Nephron (organoid): ENCODE data around the gene ZNF672.

Source experiments
- H3K27ac Mint-ChIP-seq, 3 experiments: 2 replicates each; pipeline ENCODE4 v1.8.0; 2020; ENCODE audit warnings: mixed read lengths in 3 of 3, mild to moderate bottlenecking in 2 of 3, moderate library complexity in 1 of 3
- H3K27me3 Mint-ChIP-seq: 2 replicates; pipeline ENCODE4 v1.8.0; 2021; ENCODE audit warnings: low read depth, mild to moderate bottlenecking, moderate library complexity, mixed read lengths
- H3K36me3 Mint-ChIP-seq: 2 replicates; pipeline ENCODE4 v1.8.0; 2020; ENCODE audit warnings: low read depth, mixed read lengths
- H3K4me1 Mint-ChIP-seq: 2 replicates; pipeline ENCODE4 v1.8.0; 2020; ENCODE audit warnings: mixed read lengths
- H3K4me3 Mint-ChIP-seq, 3 experiments: 2 replicates each; pipeline ENCODE4 v1.8.0; 2020; ENCODE audit warnings: mild to moderate bottlenecking in 3 of 3, mixed read lengths in 3 of 3, moderate library complexity in 2 of 3
- H3K9me3 Mint-ChIP-seq: 2 replicates; pipeline ENCODE4 v1.8.0; 2020; ENCODE audit warnings: mixed read lengths
- CTCF ChIP-seq, 3 experiments: fragments of 200-600 bp; sonication (generic); IDR thresholded peaks; one replicate each; pipeline ENCODE4 v1.5.0; 2021; ENCODE audit warnings: antibody characterized with exemption in 3 of 3; ENCODE audit not compliant: unreplicated experiment in 3 of 3

The ZNF672 gene

DNA sequence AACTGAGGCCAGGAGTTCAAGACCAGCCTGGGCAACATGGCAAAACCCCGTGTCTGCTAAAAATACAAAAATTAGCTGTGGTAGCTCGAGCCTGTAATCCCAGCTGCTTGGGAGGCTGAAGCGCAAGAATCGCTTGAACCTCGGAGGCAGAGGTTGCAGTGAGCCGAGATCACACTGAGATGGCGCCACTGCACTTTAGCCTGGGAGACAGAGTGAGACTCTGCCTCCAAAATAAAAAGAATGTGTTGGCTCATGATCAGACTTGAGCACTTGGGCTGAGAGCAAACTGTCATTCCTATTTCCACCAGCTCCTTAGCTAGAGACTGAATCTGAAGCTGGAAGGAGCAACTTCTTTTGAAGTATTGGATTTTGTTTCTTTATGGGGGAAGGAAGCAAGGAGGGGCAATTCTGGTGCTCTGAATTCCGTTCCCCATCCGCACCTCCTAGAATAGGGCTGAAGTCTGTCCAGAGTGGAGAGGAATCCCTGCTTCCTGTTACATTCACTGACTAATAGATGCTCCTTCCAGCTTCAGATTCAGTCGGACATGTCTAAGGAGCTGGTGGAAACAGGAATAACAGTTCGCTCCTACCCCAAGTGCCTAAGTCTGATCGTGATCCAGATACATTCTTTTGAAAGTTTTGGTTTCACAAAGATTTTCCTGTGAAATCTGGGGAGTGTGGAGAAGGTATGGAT is 3.8 kb downstream of the ZNF672 start:
- Mint-ChIP-seq H3K27ac (peak overlapping the region in 2 of 3 experiments; percentile 39 to 68), H3K9me3 (no peaks in the 10 kb centered on the region), H3K4me1 (peaks cover 14% of the 10 kb centered on the region), H3K36me3 (peaks cover 13% of the 10 kb centered on the region), H3K4me3 (peak overlapping the region; percentile 54 to 85 (median 68)), H3K27me3 (no peaks in the 10 kb centered on the region)
- TF ChIP-seq CTCF (IDR thresholded peaks at IDR 0.05; ENCODE audit: unreplicated experiment in 3 of 3), result peak; percentile 37 to 51 (median 47)

DNA sequence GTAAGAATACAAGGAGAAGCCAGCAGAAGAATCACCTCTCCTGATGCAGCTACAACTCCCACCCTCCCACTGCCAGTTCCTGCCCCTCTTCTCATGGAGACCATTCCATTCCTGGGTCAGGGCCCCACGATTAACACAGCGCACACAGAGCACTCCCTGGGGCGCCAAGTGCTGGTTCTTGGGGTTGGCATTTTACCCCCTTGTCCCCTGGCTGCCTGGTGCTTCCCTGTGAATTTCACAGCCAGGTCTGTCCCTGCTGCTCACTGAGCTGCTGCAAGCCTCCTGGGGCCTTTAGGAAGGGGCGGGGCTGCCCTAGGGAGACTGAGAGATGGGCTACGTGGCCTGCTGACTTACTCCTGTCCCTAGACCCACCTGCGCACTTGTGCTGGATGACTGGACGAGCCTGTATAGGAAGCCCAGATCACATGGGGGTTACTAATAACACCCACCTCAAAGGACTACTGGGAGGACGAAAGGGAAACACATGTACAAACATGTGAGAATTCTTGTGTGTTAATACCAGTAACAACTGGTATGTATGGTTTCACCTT is 4.8 kb downstream of the ZNF672 start:
- H3K4me1 Mint-ChIP-seq, result peaks cover 14% of the 10 kb centered on the region
- H3K36me3 Mint-ChIP-seq, result peaks cover 16% of the 10 kb centered on the region
- no peak overlapping the region for H3K27ac Mint-ChIP-seq
- no peaks in the 10 kb centered on the region for H3K27me3 Mint-ChIP-seq
- no peak overlapping the region for H3K4me3 Mint-ChIP-seq
- no peaks in the 10 kb centered on the region for H3K9me3 Mint-ChIP-seq
- TF ChIP-seq CTCF (IDR thresholded peaks at IDR 0.05; ENCODE audit: unreplicated experiment in 3 of 3), result no peak

- Mint-ChIP-seq H3K4me3 (no peak overlapping the region), H3K4me1 (peaks cover 14% of the 10 kb centered on the region), H3K27ac (no peak overlapping the region), H3K9me3 (no peaks in the 10 kb centered on the region), H3K36me3 (peaks cover 19% of the 10 kb centered on the region), H3K27me3 (no peaks in the 10 kb centered on the region)
- no peak for TF ChIP-seq CTCF (IDR thresholded peaks at IDR 0.05; ENCODE audit: unreplicated experiment in 3 of 3)
These were observed 5.7 kb downstream of the ZNF672 start for GRCh38 chr1:248843687-248844086.

GRCh38 chr1:248844526-248844925 is 6.5 kb downstream of the ZNF672 start:
- H3K36me3 Mint-ChIP-seq, result peaks cover 23% of the 10 kb centered on the region
- no peak overlapping the region for H3K27ac Mint-ChIP-seq
- no peaks in the 10 kb centered on the region for H3K9me3 Mint-ChIP-seq
- no peaks in the 10 kb centered on the region for H3K27me3 Mint-ChIP-seq
- no peak for TF ChIP-seq CTCF (IDR thresholded peaks at IDR 0.05; ENCODE audit: unreplicated experiment in 3 of 3)
- H3K4me1 Mint-ChIP-seq, result peaks cover 14% of the 10 kb centered on the region
- H3K4me3 Mint-ChIP-seq, result no peak overlapping the region

DNA sequence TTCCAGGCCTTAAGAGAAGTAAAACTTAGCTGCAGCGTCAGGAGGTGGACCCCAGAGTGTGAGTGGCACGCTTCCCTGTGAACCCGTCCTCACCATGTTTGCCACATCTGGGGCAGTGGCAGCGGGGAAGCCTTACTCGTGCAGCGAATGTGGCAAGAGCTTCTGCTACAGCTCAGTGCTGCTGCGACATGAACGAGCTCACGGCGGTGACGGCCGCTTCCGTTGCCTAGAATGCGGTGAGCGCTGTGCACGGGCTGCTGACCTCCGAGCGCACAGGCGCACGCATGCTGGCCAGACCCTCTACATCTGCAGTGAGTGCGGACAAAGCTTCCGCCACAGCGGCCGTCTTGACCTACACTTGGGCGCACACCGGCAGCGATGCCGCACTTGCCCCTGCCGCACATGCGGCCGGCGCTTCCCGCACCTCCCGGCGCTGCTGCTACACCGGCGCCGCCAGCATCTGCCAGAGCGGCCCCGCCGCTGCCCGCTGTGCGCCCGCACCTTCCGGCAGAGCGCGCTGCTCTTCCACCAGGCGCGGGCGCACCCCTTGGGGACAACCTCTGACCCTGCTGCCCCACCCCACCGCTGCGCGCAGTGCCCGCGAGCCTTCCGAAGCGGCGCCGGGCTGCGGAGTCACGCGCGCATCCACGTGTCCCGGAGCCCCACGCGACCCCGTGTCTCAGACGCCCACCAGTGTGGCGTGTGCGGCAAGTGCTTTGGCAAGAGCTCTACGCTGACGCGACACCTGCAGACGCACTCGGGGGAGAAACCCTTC is 9.3 kb downstream of the ZNF672 start:
- H3K4me1 Mint-ChIP-seq, result peaks cover 2% of the 10 kb centered on the region
- no peak overlapping the region for H3K4me3 Mint-ChIP-seq
- no peaks in the 10 kb centered on the region for H3K27me3 Mint-ChIP-seq
- no peaks in the 10 kb centered on the region for H3K9me3 Mint-ChIP-seq
- H3K27ac Mint-ChIP-seq, result no peak overlapping the region
- TF ChIP-seq CTCF (IDR thresholded peaks at IDR 0.05; ENCODE audit: unreplicated experiment in 3 of 3), result no peak
- H3K36me3 Mint-ChIP-seq, result peaks cover 27% of the 10 kb centered on the region
